ENCODE results near the gene MMEL1.
A peak's percentile ranks its signal among the peaks of the same experiment; 100 is the strongest.
"Not testable (repeated sequence)": the region's sequence is repeated elsewhere in the genome, so short reads cannot be mapped to it uniquely, and the experiment has no call there.

MMEL1 gene

GRCh38 chr1:2627746-2628145 lies 5.1 kb downstream of the MMEL1 start:
- no peak for DNase-seq (ENCODE audit: low spot score)

- DNase-seq (ENCODE audit: low spot score), result not testable (repeated sequence)
These were observed 7.1 kb downstream of the MMEL1 start for GRCh38 chr1:2625748-2626147.

- DNase-seq (ENCODE audit: low spot score), result no peak
These were observed 7.5 kb downstream of the MMEL1 start for GRCh38 chr1:2625311-2625710.

- no peak for DNase-seq (ENCODE audit: low spot score)
These were observed 8.0 kb downstream of the MMEL1 start for GRCh38 chr1:2624735-2625300.

GRCh38 chr1:2623571-2624337 lies 9.1 kb downstream of the MMEL1 start:
- DNase-seq (ENCODE audit: low spot score), result no peak

GRCh38 chr1:2617971-2618470 lies 14.8 kb downstream of the MMEL1 start:
- no peak for DNase-seq (ENCODE audit: low spot score)

GRCh38 chr1:2614145-2614544 lies 18.7 kb downstream of the MMEL1 start:
- no peak for DNase-seq (ENCODE audit: low spot score)

- no peak for DNase-seq (ENCODE audit: low spot score)
These were observed 20.0 kb downstream of the MMEL1 start for GRCh38 chr1:2612591-2613365.

- peak; percentile 21 for DNase-seq (ENCODE audit: low spot score)
These were observed 21.0 kb downstream of the MMEL1 start for GRCh38 chr1:2611621-2612437.

- DNase-seq (ENCODE audit: low spot score), result peak; percentile 56
These were observed 21.8 kb downstream of the MMEL1 start for GRCh38 chr1:2611031-2611501.

- DNase-seq (ENCODE audit: low spot score), result peak; percentile 22
These were observed 22.5 kb downstream of the MMEL1 start for GRCh38 chr1:2610036-2610959.

GRCh38 chr1:2609319-2610035 lies 23.3 kb downstream of the MMEL1 start:
- DNase-seq (ENCODE audit: low spot score), result peak; percentile 19

GRCh38 chr1:2607641-2608091 lies 25.1 kb downstream of the MMEL1 start:
- DNase-seq (ENCODE audit: low spot score), result no peak

- DNase-seq (ENCODE audit: low spot score), result no peak
These were observed 25.8 kb downstream of the MMEL1 start for GRCh38 chr1:2606881-2607621.

- DNase-seq (ENCODE audit: low spot score), result no peak
These were observed 26.4 kb downstream of the MMEL1 start for GRCh38 chr1:2606396-2606880.

- DNase-seq (ENCODE audit: low spot score), result no peak
These were observed 27.1 kb downstream of the MMEL1 start for GRCh38 chr1:2605509-2606395.

- DNase-seq (ENCODE audit: low spot score), result no peak
These were observed 27.8 kb downstream of the MMEL1 start for GRCh38 chr1:2604844-2605508.
